GM19328 (cell line): Measurements from ENCODE around the gene RHOH.

ENCODE experiments used
- ATAC-seq: cut with Tn5 transposase; IDR thresholded peaks from one replicate; pipeline ENCODE4 v1.9.1; 2021; ENCODE audit warnings: mild to moderate bottlenecking, moderate library complexity; ENCODE audit not compliant: unreplicated experiment

RHOH gene

DNA sequence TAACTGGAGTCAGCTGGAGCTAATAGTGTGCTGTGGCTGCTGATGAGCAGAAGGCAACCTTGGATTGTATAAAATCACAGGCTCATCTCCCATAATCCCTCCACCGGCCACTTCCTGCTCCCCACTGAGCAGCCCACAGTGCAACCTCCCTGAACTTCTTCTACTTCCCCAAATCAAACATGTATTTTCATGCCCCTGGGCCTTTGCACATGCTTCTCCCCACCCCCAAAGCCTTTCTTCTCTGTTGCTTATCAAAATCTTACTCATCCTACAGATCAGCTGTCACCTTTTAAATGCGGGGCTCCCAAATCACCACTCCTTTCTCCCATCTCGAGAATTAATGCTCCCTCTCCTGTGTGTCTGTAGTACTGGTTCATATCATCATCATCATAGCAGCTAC is 35.8 kb downstream of the RHOH start:
- ATAC-seq, result no peak

DNA sequence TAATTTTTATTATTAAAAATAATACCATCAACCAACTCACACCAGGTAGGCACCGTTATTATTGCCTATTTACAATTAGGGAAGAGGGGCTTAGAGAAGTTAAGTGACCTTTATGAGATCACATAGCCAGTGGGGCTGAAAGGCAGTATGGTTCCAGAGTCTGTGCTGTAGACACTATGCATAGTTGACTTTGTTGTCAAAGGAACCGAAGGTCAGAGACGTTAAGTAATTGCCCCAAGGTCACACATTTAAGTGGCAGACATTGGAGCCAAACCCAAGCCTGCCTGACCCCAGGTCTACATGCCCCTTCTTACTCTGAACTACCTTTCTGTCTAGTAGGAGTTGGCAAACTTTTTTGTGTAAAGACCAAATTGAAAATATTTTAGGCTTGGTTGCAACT is 36.4 kb downstream of the RHOH start:
- no peak for ATAC-seq

- ATAC-seq, result no peak
Measured at GRCh38 chr4:40234519-40235039, 37.7 kb downstream of the RHOH start.

DNA sequence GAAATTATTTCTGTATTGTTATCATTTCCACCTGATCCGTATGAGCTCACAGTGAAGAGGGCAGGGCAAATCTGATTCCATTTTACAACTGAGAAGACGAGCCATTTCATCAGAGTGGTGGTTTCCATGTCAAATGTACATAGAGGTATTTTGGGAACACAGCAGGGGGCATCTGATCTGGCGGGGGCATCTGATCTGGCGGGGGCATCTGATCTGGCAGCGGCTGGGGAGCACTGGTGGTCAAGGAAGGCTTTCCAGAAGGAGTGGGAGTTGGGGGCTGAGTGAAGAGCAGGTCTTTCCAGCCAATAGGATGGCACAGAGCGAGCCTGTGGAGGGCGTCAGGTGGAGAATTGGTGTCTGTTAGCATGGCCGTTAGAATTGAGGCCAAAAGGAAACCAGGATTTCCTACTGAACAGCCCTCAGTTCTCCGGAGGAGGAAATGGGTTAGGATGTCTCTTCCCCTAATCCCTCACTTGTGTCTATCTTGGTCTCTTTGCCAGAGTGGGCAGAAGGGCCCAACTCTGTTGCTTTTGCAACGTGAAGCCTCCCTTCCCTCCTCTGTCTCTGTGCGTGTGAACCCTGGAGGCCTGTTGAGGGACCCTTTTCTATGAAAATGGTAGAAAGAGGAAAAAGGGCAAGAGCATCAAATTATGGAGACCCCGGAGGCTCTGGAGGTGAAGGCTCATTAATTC is 41.3 kb downstream of the RHOH start:
- ATAC-seq, result no peak

DNA sequence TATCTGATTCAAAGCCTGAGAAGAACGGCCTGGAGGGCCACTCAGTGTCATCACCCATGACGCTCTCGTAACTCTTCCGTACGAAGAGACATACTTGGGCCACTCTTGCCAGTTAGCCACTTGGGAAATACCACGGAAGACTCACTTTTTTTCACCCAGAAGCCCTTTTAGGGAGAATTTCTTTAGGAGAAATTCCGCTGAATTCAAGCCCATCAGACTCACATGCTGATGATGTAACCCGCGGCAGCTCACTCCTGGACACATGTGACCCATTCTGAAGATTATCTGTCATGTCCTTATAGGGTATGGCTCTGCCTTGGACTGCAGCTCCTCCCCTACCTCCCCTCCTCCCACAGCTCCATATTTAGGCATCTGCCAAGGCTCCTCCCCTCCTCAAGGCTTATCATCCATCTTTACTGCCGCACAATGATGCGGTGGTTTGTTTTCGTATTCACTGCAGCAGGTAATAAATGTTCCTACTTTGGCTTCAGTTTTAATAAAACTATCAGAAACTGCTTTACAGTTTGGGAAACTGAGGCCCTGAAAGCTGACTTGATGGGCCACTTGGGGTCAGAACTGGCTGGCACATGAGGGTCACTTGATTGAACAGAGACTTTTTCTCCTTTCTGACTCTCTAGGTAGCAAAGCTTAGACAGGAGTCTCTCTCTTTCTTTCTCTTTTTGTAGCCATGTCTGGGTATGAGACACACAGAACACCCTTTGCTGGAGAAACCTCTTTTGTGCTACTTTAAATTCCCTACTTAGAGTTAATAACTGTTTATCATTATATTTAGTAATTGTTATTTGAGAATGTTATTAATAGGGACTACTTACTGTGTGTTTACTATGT is 42.1 kb downstream of the RHOH start:
- ATAC-seq, result peak; percentile 66

GRCh38 chr4:40240040-40240653 is 43.3 kb downstream of the RHOH start:
- no peak for ATAC-seq

- no peak for ATAC-seq
Measured at GRCh38 chr4:40241026-40241425, 44.2 kb downstream of the RHOH start.

DNA sequence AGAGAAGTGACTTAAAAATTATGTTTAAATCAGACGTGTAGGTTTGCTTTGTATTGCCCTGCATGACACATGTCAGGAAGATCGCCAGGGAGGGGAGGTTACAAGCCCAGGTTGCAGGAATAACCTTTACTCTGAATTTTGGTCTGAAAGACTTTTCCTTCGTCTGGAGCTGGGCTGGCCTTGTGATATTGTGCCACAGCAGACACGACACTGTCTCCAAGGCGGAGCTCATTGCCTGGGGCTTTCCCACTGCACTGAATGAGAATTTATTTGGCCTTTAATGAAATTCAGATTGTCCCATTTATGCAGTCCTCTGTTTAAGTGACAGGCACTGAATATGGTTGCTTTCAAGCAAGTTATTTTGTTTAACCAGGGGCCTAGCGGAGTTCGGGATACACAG is 45.1 kb downstream of the RHOH start:
- ATAC-seq, result no peak

DNA sequence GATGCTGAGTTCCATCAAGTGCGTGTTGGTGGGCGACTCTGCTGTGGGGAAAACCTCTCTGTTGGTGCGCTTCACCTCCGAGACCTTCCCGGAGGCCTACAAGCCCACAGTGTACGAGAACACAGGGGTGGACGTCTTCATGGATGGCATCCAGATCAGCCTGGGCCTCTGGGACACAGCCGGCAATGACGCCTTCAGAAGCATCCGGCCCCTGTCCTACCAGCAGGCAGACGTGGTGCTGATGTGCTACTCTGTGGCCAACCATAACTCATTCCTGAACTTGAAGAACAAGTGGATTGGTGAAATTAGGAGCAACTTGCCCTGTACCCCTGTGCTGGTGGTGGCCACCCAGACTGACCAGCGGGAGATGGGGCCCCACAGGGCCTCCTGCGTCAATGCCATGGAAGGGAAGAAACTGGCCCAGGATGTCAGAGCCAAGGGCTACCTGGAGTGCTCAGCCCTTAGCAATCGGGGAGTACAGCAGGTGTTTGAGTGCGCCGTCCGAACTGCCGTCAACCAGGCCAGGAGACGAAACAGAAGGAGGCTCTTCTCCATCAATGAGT is 46.6 kb downstream of the RHOH start:
- no peak for ATAC-seq

- ATAC-seq, result no peak
Measured at GRCh38 chr4:40244606-40245005, 47.8 kb downstream of the RHOH start.

GRCh38 chr4:40245550-40245949 is 48.7 kb downstream of the RHOH start:
- no peak for ATAC-seq

GRCh38 chr4:40246011-40246900 is 49.4 kb downstream of the RHOH start:
- no peak for ATAC-seq

GRCh38 chr4:40246938-40247337 is 50.1 kb downstream of the RHOH start:
- no peak for ATAC-seq

DNA sequence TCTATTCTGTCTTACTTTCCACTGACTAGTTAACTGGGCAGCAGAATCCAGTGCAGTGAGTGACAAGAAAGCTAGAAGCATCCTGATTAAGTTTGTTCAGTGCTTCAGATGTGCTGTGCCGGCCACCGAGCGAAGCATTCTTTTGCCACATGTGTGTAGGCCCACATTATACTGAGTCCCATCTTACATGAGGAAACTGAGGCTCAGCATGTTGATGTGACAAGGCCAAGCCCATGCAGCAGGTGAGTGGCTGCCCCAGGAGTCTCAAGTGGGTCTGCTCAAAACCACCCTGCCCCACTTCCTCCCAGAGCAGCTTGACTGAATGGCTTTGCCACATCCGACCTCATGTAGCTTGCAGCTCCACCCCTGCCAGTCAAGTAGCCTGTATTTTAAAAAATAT is 50.5 kb downstream of the RHOH start:
- no peak for ATAC-seq

DNA sequence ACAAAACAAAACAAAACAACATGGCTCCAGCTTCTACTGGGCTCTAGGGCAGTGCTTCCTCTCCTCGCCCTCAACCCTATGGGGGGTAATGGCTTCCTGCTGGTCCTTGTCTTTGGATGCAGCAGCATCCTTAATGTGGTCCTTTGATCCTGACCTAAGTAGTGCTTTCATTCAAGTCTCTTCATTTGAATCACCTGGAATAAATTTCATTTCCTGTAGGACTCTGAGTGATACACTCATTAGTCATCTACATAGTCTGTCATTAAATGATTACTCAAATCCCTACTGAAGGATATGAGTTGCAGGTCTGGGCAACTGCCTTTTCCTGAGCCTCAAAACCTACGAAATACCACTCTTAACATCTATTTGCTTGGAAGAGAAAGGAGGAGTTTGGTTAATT is 54.5 kb downstream of the RHOH start:
- ATAC-seq, result no peak

GRCh38 chr4:40253906-40254305 is 57.1 kb downstream of the RHOH start:
- no peak for ATAC-seq

- ATAC-seq, result no peak
Measured at GRCh38 chr4:40254608-40255392, 58.0 kb downstream of the RHOH start.

GRCh38 chr4:40255393-40256281 is 58.8 kb downstream of the RHOH start:
- no peak for ATAC-seq

GRCh38 chr4:40256329-40256728 is 59.5 kb downstream of the RHOH start:
- ATAC-seq, result no peak
